GM19372 (cell line): ENCODE results near the gene MYO10.

Source experiments
- ATAC-seq: cut with Tn5 transposase; IDR thresholded peaks from one replicate; pipeline ENCODE4 v1.9.1; 2021; ENCODE audit warnings: mild to moderate bottlenecking, low read depth, moderate library complexity; ENCODE audit not compliant: unreplicated experiment

The MYO10 gene

GRCh38 chr5:16690243-16690852, 245.7 kb downstream of the MYO10 start:
- no peak for ATAC-seq

- ATAC-seq: no peak
Measured at GRCh38 chr5:16687898-16688297, 248.2 kb downstream of the MYO10 start.

- ATAC-seq: no peak
Measured at GRCh38 chr5:16685069-16685468, 251.0 kb downstream of the MYO10 start.

- ATAC-seq: no peak
Measured at GRCh38 chr5:16681876-16682275, 254.2 kb downstream of the MYO10 start.

GRCh38 chr5:16679863-16680262, 256.2 kb downstream of the MYO10 start:
- no peak for ATAC-seq

- no peak for ATAC-seq
Measured at GRCh38 chr5:16679190-16679589, 256.9 kb downstream of the MYO10 start.

GRCh38 chr5:16675806-16676205, 260.3 kb downstream of the MYO10 start:
- ATAC-seq: no peak

- no peak for ATAC-seq
Measured at GRCh38 chr5:16674750-16675149, 261.3 kb downstream of the MYO10 start.

GRCh38 chr5:16673241-16674201, 262.6 kb downstream of the MYO10 start:
- no peak for ATAC-seq

GRCh38 chr5:16671208-16671607, 264.9 kb downstream of the MYO10 start:
- ATAC-seq: no peak

- ATAC-seq: no peak
Measured at GRCh38 chr5:16669776-16670175, 266.3 kb downstream of the MYO10 start.

- no peak for ATAC-seq
Measured at GRCh38 chr5:16668631-16669030, 267.5 kb downstream of the MYO10 start.

GRCh38 chr5:16668194-16668593, 267.9 kb downstream of the MYO10 start:
- ATAC-seq: no peak

GRCh38 chr5:16666883-16667398, 269.1 kb downstream of the MYO10 start:
- no peak for ATAC-seq

GRCh38 chr5:16666130-16666882, 269.8 kb downstream of the MYO10 start:
- no peak for ATAC-seq

- ATAC-seq: no peak
Measured at GRCh38 chr5:16665601-16666000, 270.5 kb downstream of the MYO10 start.

GRCh38 chr5:16664368-16664767, 271.7 kb downstream of the MYO10 start:
- no peak for ATAC-seq

GRCh38 chr5:16663840-16664239, 272.2 kb downstream of the MYO10 start:
- no peak for ATAC-seq

- ATAC-seq: no peak
Measured at GRCh38 chr5:16661713-16662112, 274.4 kb downstream of the MYO10 start.

GRCh38 chr5:16660982-16661381, 275.1 kb downstream of the MYO10 start:
- no peak for ATAC-seq

GRCh38 chr5:16659536-16659935, 276.6 kb downstream of the MYO10 start:
- no peak for ATAC-seq
